SK-N-MC (cell line): ENCODE results near the gene BLVRA.

Source experiments
- DNase-seq: peaks from one replicate; pipeline ENCODE4 v3.0.0-alpha.2; 2011; ENCODE audit warnings: low read depth, low spot score
- H3K27ac ChIP-seq: fragments of 200-600 bp; sonication (generic); 2 replicates; pipeline ENCODE4 v1.5.1; 2016; ENCODE audit warnings: mixed run types
- H3K36me3 ChIP-seq: fragments of 200-600 bp; sonication (generic); 2 replicates; pipeline ENCODE4 v1.6.1; 2017; ENCODE audit warnings: antibody characterized with exemption, low read length, mixed read lengths; ENCODE audit not compliant: insufficient read depth
- H3K4me3 ChIP-seq: fragments of 200-600 bp; sonication (generic); 2 replicates; pipeline ENCODE4 v1.5.1; 2016
- H3K9ac ChIP-seq: fragments of 200-600 bp; sonication (generic); 2 replicates; pipeline ENCODE4 v1.8.0; 2017; ENCODE audit warnings: mixed run types, mixed read lengths; ENCODE audit not compliant: insufficient read length
- H3K9me3 ChIP-seq: fragments of 200-600 bp; sonication (generic); 2 replicates; pipeline ENCODE4 v1.6.1; 2017; ENCODE audit warnings: low read depth, mild to moderate bottlenecking, antibody characterized with exemption, low read length, moderate library complexity, mixed read lengths
- EZH2 ChIP-seq: fragments of 200-600 bp; sonication (generic); IDR thresholded peaks from one replicate; pipeline ENCODE4 v1.6.1; 2017; ENCODE audit warnings: antibody characterized with exemption
- FOXP2 ChIP-seq: optimal IDR thresholded peaks from 2 replicates; pipeline ENCODE3; 2011; ENCODE audit warnings: mild to moderate bottlenecking, moderate library complexity; ENCODE audit not compliant: insufficient read depth; ENCODE audit errors: extremely low read length, control extremely low read depth
- POLR2AphosphoS5 ChIP-seq: IDR thresholded peaks from 2 replicates; pipeline ENCODE4 v1.6.1; 2012; ENCODE audit warnings: mild to moderate bottlenecking, low read depth, low read length, borderline replicate concordance

BLVRA gene

GRCh38 chr7:43763183-43763582 is 4.7 kb downstream of the BLVRA start:
- Histone ChIP-seq H3K4me3 (no peak overlapping the region), H3K9me3 (no peaks in the 10 kb centered on the region), H3K9ac (no peak overlapping the region), H3K36me3 (no peaks in the 10 kb centered on the region), H3K27ac (no peak overlapping the region)
- no peak for DNase-seq
- no peak for TF ChIP-seq POLR2AphosphoS5
- TF ChIP-seq FOXP2 = no peak
- TF ChIP-seq EZH2 = no peak

DNA sequence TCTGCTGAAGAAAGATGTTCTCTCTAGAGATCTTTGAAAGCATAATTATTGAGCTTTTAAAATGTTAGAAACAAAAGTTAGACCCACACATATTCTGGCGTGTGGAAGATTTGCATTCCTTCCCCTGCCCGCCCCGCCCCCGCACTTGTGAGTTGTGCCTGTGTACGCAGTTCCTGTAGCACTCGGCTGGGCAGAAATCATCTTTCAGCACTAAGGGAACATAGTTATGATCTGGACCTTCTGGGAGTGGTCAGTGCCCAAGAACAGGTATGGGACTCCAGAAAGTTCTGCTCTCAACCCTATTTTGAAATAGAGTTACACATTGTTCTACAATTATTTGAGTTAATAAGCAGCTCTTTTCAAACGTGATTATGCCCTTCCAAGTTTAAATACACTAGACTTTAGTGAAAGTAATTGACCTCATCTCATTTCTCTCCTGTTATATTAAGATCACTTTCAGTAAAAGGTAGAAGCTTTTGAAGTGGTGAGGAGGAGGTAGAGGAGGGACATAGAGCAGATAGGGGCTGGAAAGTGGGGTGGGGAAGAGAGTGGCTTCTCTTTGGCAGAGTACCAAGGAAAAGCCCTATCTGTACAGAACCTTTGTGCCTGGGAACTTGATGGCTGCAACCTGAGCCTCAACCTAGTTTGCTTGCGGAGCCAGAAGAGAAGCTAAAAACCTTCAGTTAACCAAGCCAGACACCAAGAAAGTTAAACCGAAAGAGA is 5.7 kb downstream of the BLVRA start:
- no peak for TF ChIP-seq EZH2
- no peak for TF ChIP-seq POLR2AphosphoS5
- TF ChIP-seq FOXP2 = no peak
- Histone ChIP-seq H3K36me3 (no peaks in the 10 kb centered on the region), H3K4me3 (no peak overlapping the region), H3K27ac (no peak overlapping the region), H3K9ac (no peak overlapping the region), H3K9me3 (no peaks in the 10 kb centered on the region)
- no peak for DNase-seq

GRCh38 chr7:43764807-43765491 is 6.5 kb downstream of the BLVRA start:
- TF ChIP-seq POLR2AphosphoS5 (no peak), EZH2 (no peak), FOXP2 (no peak)
- Histone ChIP-seq H3K4me3 (no peak overlapping the region), H3K9me3 (no peaks in the 10 kb centered on the region), H3K36me3 (no peaks in the 10 kb centered on the region), H3K27ac (no peak overlapping the region), H3K9ac (no peak overlapping the region)
- DNase-seq = no peak

DNA sequence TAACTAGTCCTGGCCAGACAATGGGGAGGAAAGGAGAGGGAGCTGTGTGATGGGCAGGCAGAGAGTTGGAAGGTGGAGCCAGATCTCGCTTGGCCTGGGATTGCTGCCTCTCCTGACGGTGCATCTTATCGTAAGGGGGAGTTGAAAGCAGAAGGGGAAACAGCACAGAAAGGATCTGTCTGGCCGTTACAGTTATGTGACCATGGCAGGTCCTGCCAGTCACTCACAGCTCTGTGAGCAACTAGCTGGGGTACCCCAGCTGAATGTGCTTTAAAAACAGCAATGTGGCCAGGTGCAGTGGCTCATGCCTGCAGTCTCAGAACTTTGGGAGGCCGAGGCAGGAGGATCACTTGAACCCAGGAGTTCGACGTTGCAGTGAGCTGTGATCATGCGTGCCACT is 8.1 kb downstream of the BLVRA start:
- H3K27ac ChIP-seq = no peak overlapping the region
- no peak for DNase-seq
- no peak for TF ChIP-seq POLR2AphosphoS5
- TF ChIP-seq EZH2 = no peak
- TF ChIP-seq FOXP2 = no peak
- no peaks in the 10 kb centered on the region for H3K36me3 ChIP-seq
- H3K9ac ChIP-seq = no peak overlapping the region
- H3K4me3 ChIP-seq = no peak overlapping the region
- H3K9me3 ChIP-seq = no peaks in the 10 kb centered on the region

GRCh38 chr7:43767311-43767710 is 8.8 kb downstream of the BLVRA start:
- DNase-seq = no peak
- H3K4me3 ChIP-seq = no peak overlapping the region
- H3K9ac ChIP-seq = no peak overlapping the region
- H3K9me3 ChIP-seq = no peaks in the 10 kb centered on the region
- TF ChIP-seq EZH2 = no peak
- TF ChIP-seq FOXP2 = no peak
- no peak for TF ChIP-seq POLR2AphosphoS5
- no peaks in the 10 kb centered on the region for H3K36me3 ChIP-seq
- no peak overlapping the region for H3K27ac ChIP-seq

- Histone ChIP-seq H3K9me3 (no peaks in the 10 kb centered on the region), H3K4me3 (no peak overlapping the region), H3K9ac (no peak overlapping the region), H3K36me3 (no peaks in the 10 kb centered on the region), H3K27ac (no peak overlapping the region)
- DNase-seq = no peak
- TF ChIP-seq EZH2 = no peak
- TF ChIP-seq FOXP2 = no peak
Observed at GRCh38 chr7:43768201-43768886, 9.9 kb downstream of the BLVRA start.

GRCh38 chr7:43768887-43769272 is 10.4 kb downstream of the BLVRA start:
- TF ChIP-seq POLR2AphosphoS5 (no peak), FOXP2 (no peak), EZH2 (no peak)
- Histone ChIP-seq H3K9me3 (no peaks in the 10 kb centered on the region), H3K9ac (no peak overlapping the region), H3K4me3 (no peak overlapping the region), H3K27ac (no peak overlapping the region), H3K36me3 (no peaks in the 10 kb centered on the region)
- no peak for DNase-seq

DNA sequence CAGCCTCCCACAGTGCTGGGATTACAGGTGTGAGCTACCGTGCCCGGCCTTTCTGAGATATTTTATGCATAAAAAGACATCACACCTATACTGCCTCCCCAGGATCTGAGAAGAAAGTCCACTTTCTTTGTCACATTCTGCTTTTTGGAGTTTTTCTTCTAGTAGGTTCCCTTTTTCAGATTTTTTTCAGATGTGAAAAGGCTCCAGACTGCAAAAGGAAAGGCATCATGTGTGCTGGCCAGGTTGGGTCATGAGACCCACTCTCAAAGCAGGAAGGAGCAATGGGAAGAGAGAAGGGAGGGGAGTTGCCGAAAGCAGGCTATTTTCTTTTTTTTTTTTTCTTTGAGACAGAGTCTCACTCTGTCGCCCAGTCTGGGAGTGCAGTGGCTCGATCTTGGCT is 10.8 kb downstream of the BLVRA start:
- no peak overlapping the region for H3K4me3 ChIP-seq
- TF ChIP-seq POLR2AphosphoS5 (no peak), EZH2 (no peak), FOXP2 (no peak)
- no peak overlapping the region for H3K27ac ChIP-seq
- H3K9ac ChIP-seq = no peak overlapping the region
- H3K9me3 ChIP-seq = no peaks in the 10 kb centered on the region
- no peak for DNase-seq
- no peaks in the 10 kb centered on the region for H3K36me3 ChIP-seq
